Measurements from ENCODE around the gene GPAM.
"Not testable (repeated sequence)": the region's sequence is repeated elsewhere in the genome, so short reads cannot be mapped to it uniquely, and the experiment has no call there.

Gene GPAM

DNA sequence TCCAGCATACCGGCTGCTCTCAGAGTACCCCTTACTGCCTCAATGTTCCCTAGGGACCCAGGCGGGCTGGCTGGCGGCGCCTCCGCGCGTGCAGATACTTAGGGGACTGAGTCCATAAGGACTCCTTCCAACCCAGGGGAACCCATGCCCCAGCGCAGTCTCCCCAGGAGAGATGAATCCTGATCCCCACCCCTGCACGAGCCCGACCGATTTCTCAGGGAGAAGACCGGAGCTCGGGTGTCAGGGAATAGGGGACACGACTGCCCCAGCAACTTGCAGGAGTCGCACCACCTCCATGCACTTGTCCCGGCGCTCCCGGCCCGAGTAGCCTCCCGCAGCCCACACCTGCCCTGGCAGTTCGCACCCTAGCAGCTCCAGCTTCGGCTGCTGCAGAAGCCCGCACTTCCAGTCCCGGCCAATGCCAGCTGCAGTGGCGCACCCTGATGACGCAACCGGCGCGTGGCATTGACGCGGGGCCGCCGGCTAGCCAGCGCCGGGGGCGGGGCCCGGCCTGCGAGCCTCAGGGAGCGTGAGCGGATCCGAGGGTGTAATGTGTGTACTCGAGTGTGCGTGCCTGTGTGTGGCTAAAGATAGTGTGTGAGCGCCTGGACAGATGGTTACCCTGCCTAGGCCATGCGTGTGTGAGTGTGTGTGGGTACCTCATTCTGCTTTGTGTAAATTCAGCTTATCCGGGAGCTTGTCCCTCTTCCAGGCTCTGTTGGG is at the start of gene GPAM:
Gene GPAM, minus strand, starts transcription at position 437 of the 723 bp plus-strand sequence. CDS start 1,981 bp downstream, outside the sequence.
- TF ChIP-seq, protein P1, sequence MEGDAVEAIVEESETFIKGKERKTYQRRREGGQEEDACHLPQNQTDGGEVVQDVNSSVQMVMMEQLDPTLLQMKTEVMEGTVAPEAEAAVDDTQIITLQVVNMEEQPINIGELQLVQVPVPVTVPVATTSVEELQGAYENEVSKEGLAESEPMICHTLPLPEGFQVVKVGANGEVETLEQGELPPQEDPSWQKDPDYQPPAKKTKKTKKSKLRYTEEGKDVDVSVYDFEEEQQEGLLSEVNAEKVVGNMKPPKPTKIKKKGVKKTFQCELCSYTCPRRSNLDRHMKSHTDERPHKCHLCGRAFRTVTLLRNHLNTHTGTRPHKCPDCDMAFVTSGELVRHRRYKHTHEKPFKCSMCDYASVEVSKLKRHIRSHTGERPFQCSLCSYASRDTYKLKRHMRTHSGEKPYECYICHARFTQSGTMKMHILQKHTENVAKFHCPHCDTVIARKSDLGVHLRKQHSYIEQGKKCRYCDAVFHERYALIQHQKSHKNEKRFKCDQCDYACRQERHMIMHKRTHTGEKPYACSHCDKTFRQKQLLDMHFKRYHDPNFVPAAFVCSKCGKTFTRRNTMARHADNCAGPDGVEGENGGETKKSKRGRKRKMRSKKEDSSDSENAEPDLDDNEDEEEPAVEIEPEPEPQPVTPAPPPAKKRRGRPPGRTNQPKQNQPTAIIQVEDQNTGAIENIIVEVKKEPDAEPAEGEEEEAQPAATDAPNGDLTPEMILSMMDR (IDR thresholded peaks at IDR 0.05; ENCODE audit: borderline replicate concordance, insufficient read depth, low read depth, low read length), result no peak
- peak within 1 kb of the TSS; percentile 96 for H3K4me3 ChIP-seq (ENCODE audit: low read depth, low read length)

GRCh38 chr10:112232670-112233069 is 49.1 kb upstream of the GPAM start:
- TF ChIP-seq, protein P1 (IDR thresholded peaks at IDR 0.05; ENCODE audit: borderline replicate concordance, insufficient read depth, low read depth, low read length), result no peak
- H3K4me3 ChIP-seq (ENCODE audit: low read depth, low read length), result no peak overlapping the region

DNA sequence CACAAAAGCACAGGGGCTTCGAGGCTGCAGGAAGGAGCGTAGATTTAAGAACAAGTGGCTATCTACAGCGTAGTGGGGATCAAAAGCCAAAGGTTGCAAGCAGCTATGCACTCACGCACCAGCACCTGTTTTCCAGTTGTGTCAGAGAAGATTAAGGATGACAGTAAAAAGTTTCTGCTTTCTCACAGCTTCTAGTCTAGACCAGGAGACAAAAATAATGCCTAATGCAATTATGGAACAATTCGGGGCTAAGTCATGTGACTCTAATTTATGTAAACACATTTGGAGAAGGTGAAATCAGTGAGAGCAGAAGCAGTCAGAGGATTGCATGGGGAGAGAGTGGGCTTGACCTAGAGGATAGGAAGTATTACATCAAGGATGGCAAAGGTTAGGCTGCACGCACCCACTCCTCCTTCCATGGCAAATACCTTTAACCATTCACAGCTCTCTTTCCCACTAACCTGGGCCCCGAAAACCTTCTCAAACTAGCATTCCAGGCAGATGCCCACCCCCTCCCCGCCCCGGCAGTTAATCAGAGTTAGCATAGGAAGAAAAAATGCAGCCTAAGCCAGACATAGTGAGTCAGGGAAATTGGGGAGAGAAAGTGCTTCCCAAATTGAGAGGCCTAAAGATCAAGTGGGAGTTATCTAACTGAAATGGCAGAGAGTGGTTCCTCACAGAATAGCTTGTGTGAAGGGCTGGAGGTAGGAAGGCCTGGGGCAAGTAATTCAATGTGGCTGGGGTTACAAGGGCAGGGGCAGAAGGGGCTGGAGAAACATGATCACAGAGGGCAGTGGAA is 48.2 kb upstream of the GPAM start:
- H3K4me3 ChIP-seq (ENCODE audit: low read depth, low read length), result no peak overlapping the region
- TF ChIP-seq, protein P1 (IDR thresholded peaks at IDR 0.05; ENCODE audit: borderline replicate concordance, insufficient read depth, low read depth, low read length), result no peak

GRCh38 chr10:112230325-112230988 is 46.9 kb upstream of the GPAM start:
- TF ChIP-seq, protein P1 (IDR thresholded peaks at IDR 0.05; ENCODE audit: borderline replicate concordance, insufficient read depth, low read depth, low read length), result no peak
- no peak overlapping the region for H3K4me3 ChIP-seq (ENCODE audit: low read depth, low read length)

DNA sequence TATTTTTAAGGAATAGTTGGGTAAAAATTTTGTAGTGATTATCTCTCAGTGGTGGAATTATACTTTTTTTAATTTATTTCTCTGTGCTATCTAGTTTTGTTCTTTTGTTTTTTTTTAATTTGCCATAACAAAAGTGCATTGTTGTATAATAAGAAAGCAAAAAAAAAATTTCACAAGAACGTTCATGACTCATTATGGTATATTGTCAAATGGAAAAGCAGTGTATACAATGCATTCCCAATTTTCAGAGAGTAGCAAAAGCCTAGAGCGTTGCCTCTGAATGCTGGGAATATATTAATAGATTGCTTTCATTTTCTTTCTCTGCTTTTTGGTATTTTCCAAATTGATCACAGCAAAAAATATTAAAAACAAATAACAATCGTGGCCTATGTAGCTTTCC is 46.3 kb upstream of the GPAM start:
- no peak overlapping the region for H3K4me3 ChIP-seq (ENCODE audit: low read depth, low read length)
- TF ChIP-seq, protein P1 (IDR thresholded peaks at IDR 0.05; ENCODE audit: borderline replicate concordance, insufficient read depth, low read depth, low read length), result no peak

GRCh38 chr10:112229096-112229495 is 45.5 kb upstream of the GPAM start:
- H3K4me3 ChIP-seq (ENCODE audit: low read depth, low read length), result no peak overlapping the region
- TF ChIP-seq, protein P1 (IDR thresholded peaks at IDR 0.05; ENCODE audit: borderline replicate concordance, insufficient read depth, low read depth, low read length), result no peak

GRCh38 chr10:112228366-112229088 is 45.0 kb upstream of the GPAM start:
- H3K4me3 ChIP-seq (ENCODE audit: low read depth, low read length), result not testable (repeated sequence)

Data from GM12875 (cell line).